ENCODE data around the gene RAD51.

Gene RAD51

DNA sequence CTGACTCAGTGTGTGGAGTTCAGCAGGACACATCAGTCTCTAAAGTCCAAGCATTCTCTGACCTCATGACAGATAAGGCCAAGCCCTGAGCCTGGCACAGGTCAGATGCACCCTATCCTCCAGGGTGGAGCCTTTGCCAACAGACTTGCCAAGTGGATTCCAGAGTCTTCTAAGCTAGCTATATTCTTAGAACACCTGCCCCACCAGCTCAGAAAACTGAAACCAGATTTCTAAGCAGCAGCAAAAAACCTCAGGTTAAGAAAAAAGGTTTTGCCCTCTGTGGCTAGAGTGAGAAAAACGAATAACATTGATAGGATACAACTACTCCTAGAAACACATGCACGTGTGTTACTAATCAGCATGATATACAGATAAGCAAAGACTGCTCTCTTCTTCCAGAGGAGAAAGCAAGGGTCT lies 48.5 kb downstream of the RAD51 start:
- FAIRE-seq, result no peak
- TF ChIP-seq POLR2AphosphoS5 (IDR thresholded peaks at IDR 0.05; ENCODE audit: low read depth, low read length) (0 out of 2 replicates have a peak, but pooled peaks have one; percentile 9), TAF1 (IDR thresholded peaks at IDR 0.05; ENCODE audit: low read depth, low read length) (no peak)
- no peak for DNase-seq (ENCODE audit: insufficient read length, low spot score)

- DNase-seq (ENCODE audit: insufficient read length, low spot score), result no peak
- TF ChIP-seq TAF1 (IDR thresholded peaks at IDR 0.05; ENCODE audit: low read depth, low read length) (no peak), POLR2AphosphoS5 (IDR thresholded peaks at IDR 0.05; ENCODE audit: low read depth, low read length) (0 out of 2 replicates have a peak, but pooled peaks have one; percentile 12)
- FAIRE-seq, result no peak
Observed at GRCh38 chr15:40743921-40744814, 49.2 kb downstream of the RAD51 start.

DNA sequence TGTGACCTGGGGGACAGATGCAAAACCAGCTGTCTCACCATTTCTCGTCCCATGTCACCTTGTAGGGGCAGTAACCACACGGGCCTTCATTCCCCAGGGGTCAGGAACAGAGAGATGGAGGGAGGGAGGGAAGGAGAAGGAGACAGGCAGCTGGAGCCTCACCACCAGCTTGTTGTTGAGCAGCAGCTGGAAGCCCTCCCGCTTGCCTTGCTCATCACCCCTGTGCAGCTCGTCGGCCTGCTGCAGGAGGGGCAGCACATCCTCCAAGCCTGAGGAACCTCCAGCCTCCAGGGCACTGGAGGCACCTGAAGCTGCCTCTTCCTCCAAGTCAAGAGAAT lies 49.8 kb downstream of the RAD51 start:
- no peak for FAIRE-seq
- DNase-seq (ENCODE audit: insufficient read length, low spot score), result no peak

DNA sequence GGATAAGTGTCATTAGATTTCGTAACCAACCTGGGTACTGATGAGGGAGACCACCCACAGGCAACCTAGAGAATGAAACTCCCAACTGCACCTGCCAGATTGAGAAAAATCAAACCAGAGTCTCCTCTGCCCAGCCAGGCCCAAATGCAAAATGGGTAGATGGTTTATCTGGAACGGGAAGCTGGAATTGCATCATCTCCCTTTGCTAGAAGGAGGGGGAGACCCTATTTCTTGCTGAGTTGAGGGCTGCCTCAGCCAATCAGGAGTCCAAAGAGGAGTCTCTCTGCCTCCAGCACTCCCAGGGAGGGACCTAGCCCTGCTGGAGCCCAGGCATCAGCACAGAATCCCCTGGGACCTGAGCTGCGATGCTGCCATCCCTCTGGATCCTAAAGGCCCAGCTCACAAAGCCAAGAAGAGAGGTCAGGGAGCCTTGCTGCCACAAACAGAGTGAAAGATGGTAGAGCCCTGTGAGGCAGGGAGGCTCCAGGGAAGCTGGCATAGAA lies 52.0 kb downstream of the RAD51 start:
- no peak for DNase-seq (ENCODE audit: insufficient read length, low spot score)
- FAIRE-seq, result no peak
- no peak for TF ChIP-seq PAX5 (IDR thresholded peaks at IDR 0.05; ENCODE audit: insufficient read depth, low read length, severe bottlenecking)
- TF ChIP-seq TAF1 (IDR thresholded peaks at IDR 0.05; ENCODE audit: low read depth, low read length), result no peak
- TF ChIP-seq POLR2AphosphoS5 (IDR thresholded peaks at IDR 0.05; ENCODE audit: low read depth, low read length), result no peak
- no peak for TF ChIP-seq POU2F2 (IDR thresholded peaks at IDR 0.05; ENCODE audit: low read depth, low read length)
- TF ChIP-seq SPI1 (IDR thresholded peaks at IDR 0.05; ENCODE audit: low read depth, low read length), result no peak
- no peak for TF ChIP-seq POLR2A (IDR thresholded peaks at IDR 0.05; ENCODE audit: low read depth, low read length)

More for the DNA sequence above, 49.8 kb downstream of the RAD51 start:
- no peak for TF ChIP-seq POLR2AphosphoS5 (IDR thresholded peaks at IDR 0.05; ENCODE audit: low read depth, low read length)
- no peak for TF ChIP-seq TAF1 (IDR thresholded peaks at IDR 0.05; ENCODE audit: low read depth, low read length)
- TF ChIP-seq POU2F2 (IDR thresholded peaks at IDR 0.05; ENCODE audit: low read depth, low read length), result no peak
- no peak for TF ChIP-seq POLR2A (IDR thresholded peaks at IDR 0.05; ENCODE audit: low read depth, low read length)
- TF ChIP-seq SPI1 (IDR thresholded peaks at IDR 0.05; ENCODE audit: low read depth, low read length), result no peak
- TF ChIP-seq PAX5 (IDR thresholded peaks at IDR 0.05; ENCODE audit: insufficient read depth, low read length, severe bottlenecking), result no peak

- TF ChIP-seq POLR2A (IDR thresholded peaks at IDR 0.05; ENCODE audit: low read depth, low read length) (no peak), PAX5 (IDR thresholded peaks at IDR 0.05; ENCODE audit: insufficient read depth, low read length, severe bottlenecking) (no peak), POLR2AphosphoS5 (IDR thresholded peaks at IDR 0.05; ENCODE audit: low read depth, low read length) (no peak), TAF1 (IDR thresholded peaks at IDR 0.05; ENCODE audit: low read depth, low read length) (no peak), POU2F2 (IDR thresholded peaks at IDR 0.05; ENCODE audit: low read depth, low read length) (no peak), SPI1 (IDR thresholded peaks at IDR 0.05; ENCODE audit: low read depth, low read length) (no peak)
- no peak for DNase-seq (ENCODE audit: insufficient read length, low spot score)
- no peak for FAIRE-seq
Observed at GRCh38 chr15:40747685-40748631, 53.0 kb downstream of the RAD51 start.

- TF ChIP-seq POU2F2 (IDR thresholded peaks at IDR 0.05; ENCODE audit: low read depth, low read length), result no peak
- DNase-seq (ENCODE audit: insufficient read length, low spot score), result no peak
- no peak for FAIRE-seq
Observed at GRCh38 chr15:40749151-40749630, 54.2 kb downstream of the RAD51 start.

DNA sequence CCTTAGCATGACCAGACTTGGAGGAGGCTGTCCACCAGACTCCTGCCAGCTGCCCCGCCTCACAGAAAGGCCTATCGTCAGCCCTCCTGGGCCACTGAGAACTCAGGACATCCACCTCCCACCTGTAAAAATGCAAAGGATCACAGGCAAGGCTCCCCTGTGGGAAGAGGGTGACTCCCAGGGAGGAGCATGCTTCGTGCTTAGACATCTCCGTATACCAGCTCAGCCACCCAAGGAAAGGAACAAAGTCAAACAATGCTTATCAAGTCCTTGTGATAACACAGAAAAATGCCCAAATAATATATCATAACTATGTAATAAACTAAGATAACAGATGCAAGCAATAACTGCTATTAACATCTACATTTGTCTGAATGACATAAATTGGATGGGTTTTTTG lies 55.9 kb downstream of the RAD51 start:
- TF ChIP-seq POU2F2 (IDR thresholded peaks at IDR 0.05; ENCODE audit: low read depth, low read length) (no peak), POLR2A (IDR thresholded peaks at IDR 0.05; ENCODE audit: low read depth, low read length) (no peak), TAF1 (IDR thresholded peaks at IDR 0.05; ENCODE audit: low read depth, low read length) (no peak), SPI1 (IDR thresholded peaks at IDR 0.05; ENCODE audit: low read depth, low read length) (no peak), PAX5 (IDR thresholded peaks at IDR 0.05; ENCODE audit: insufficient read depth, low read length, severe bottlenecking) (no peak), POLR2AphosphoS5 (IDR thresholded peaks at IDR 0.05; ENCODE audit: low read depth, low read length) (no peak)
- no peak for DNase-seq (ENCODE audit: insufficient read length, low spot score)

DNA sequence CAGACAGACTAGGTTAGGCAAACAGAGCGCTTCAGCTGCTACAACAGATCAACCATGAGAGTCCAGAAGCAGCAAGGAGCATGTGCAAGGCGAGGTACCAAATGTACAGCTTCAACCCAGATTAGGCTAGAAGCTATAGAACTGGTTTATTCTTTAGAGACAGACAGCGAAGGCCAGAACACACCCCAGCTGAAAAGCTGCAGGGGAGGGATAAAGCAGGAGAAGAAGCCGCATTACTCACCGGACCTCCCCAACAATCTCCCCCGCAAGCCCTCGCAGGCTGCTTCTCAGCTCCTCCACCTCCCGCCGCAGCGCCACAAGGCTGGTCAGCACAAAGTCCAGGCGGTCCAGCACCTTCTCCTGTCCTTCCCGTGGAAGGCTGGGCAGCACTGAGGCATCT lies 56.8 kb downstream of the RAD51 start:
- DNase-seq (ENCODE audit: insufficient read length, low spot score), result no peak
- TF ChIP-seq POU2F2 (IDR thresholded peaks at IDR 0.05; ENCODE audit: low read depth, low read length), result no peak
- TF ChIP-seq SPI1 (IDR thresholded peaks at IDR 0.05; ENCODE audit: low read depth, low read length), result no peak
- no peak for TF ChIP-seq POLR2A (IDR thresholded peaks at IDR 0.05; ENCODE audit: low read depth, low read length)
- TF ChIP-seq POLR2AphosphoS5 (IDR thresholded peaks at IDR 0.05; ENCODE audit: low read depth, low read length), result no peak
- no peak for TF ChIP-seq PAX5 (IDR thresholded peaks at IDR 0.05; ENCODE audit: insufficient read depth, low read length, severe bottlenecking)
- TF ChIP-seq TAF1 (IDR thresholded peaks at IDR 0.05; ENCODE audit: low read depth, low read length), result no peak
- no peak for FAIRE-seq

More for the DNA sequence above, 55.9 kb downstream of the RAD51 start:
- FAIRE-seq, result no peak

GRCh38 chr15:40754574-40754882 lies 59.6 kb downstream of the RAD51 start:
- no peak for FAIRE-seq
- TF ChIP-seq SPI1 (IDR thresholded peaks at IDR 0.05; ENCODE audit: low read depth, low read length), result no peak
- no peak for TF ChIP-seq PAX5 (IDR thresholded peaks at IDR 0.05; ENCODE audit: insufficient read depth, low read length, severe bottlenecking)
- no peak for TF ChIP-seq POLR2A (IDR thresholded peaks at IDR 0.05; ENCODE audit: low read depth, low read length)
- TF ChIP-seq TAF1 (IDR thresholded peaks at IDR 0.05; ENCODE audit: low read depth, low read length), result no peak
- no peak for TF ChIP-seq POU2F2 (IDR thresholded peaks at IDR 0.05; ENCODE audit: low read depth, low read length)
- TF ChIP-seq POLR2AphosphoS5 (IDR thresholded peaks at IDR 0.05; ENCODE audit: low read depth, low read length), result no peak
- no peak for DNase-seq (ENCODE audit: insufficient read length, low spot score)

Data from GM12891 (cell line).